Panc1 (cell line): ENCODE data around the gene GLB1L3.

Experiments used
- POLR2AphosphoS5 ChIP-seq: IDR thresholded peaks from 2 replicates; pipeline ENCODE4 v1.6.1; 2012; ENCODE audit warnings: mild to moderate bottlenecking, low read depth, low read length, moderate library complexity
- SIN3A ChIP-seq: IDR thresholded peaks from 2 replicates; pipeline ENCODE4 v1.6.1; 2012; ENCODE audit warnings: low read depth, mild to moderate bottlenecking, low read length, moderate library complexity, borderline replicate concordance; ENCODE audit not compliant: insufficient read depth
- TCF7L2 ChIP-seq: IDR thresholded peaks from 2 replicates; pipeline ENCODE4 v1.6.1; 2011; ENCODE audit warnings: mild to moderate bottlenecking, low read depth, low read length, inconsistent platforms
- TF ChIP-seq, protein P1 (sequence below): fragments of 450-650 bp; IDR thresholded peaks from 2 replicates; pipeline ENCODE4 v1.5.1; 2017; ENCODE audit warnings: mild to moderate bottlenecking
- TF ChIP-seq, protein P2 (sequence below), 2 experiments: IDR thresholded peaks; 2 replicates each; pipeline ENCODE4 v1.6.1; 2011 to 2012; ENCODE audit warnings: low read depth in 2 of 2, control low read depth in 1 of 2, low read length in 1 of 2, mild to moderate bottlenecking in 1 of 2, moderate library complexity in 1 of 2; ENCODE audit not compliant: insufficient read depth in 1 of 2

DNA sequence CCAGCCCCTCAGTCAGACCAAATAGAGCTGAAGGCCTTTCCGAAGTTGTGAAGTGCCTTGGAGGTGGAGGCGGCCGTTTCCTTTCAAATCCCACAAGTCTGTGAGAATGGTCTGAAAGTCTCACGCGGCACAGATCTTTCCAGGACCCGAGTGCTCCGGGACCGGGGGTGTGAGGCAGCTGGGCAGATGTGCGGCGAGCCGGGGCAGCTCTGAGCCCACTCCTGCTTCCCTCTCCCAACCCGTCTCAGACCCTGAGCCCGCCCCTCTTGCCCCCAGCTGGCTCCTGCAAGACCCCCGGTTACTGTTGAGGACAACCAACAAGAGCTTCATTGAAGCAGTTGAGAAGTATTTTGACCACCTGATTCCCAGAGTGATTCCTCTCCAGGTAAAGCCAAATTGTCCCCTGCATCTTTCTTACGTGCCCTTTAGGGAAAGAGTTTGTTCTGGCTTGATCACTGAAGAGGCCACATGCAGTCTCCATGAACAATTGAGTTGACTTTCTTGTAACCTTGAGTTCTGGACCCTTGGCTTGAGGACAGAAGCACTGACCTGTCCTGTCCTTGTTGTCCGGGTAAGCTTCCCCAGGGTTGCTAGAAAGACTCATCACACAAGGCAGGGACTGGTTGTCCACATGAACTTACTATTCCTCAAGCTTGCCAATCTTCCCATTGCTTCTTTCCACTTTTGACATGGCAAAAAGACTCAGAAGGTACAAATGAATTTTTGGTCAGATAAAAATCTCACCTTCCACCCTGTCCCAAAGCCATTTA lies 7.5 kb downstream of the GLB1L3 start:
- TF ChIP-seq, protein P1, sequence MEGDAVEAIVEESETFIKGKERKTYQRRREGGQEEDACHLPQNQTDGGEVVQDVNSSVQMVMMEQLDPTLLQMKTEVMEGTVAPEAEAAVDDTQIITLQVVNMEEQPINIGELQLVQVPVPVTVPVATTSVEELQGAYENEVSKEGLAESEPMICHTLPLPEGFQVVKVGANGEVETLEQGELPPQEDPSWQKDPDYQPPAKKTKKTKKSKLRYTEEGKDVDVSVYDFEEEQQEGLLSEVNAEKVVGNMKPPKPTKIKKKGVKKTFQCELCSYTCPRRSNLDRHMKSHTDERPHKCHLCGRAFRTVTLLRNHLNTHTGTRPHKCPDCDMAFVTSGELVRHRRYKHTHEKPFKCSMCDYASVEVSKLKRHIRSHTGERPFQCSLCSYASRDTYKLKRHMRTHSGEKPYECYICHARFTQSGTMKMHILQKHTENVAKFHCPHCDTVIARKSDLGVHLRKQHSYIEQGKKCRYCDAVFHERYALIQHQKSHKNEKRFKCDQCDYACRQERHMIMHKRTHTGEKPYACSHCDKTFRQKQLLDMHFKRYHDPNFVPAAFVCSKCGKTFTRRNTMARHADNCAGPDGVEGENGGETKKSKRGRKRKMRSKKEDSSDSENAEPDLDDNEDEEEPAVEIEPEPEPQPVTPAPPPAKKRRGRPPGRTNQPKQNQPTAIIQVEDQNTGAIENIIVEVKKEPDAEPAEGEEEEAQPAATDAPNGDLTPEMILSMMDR = no peak
- no peak for TF ChIP-seq SIN3A
- no peak for TF ChIP-seq POLR2AphosphoS5
- TF ChIP-seq, protein P2, sequence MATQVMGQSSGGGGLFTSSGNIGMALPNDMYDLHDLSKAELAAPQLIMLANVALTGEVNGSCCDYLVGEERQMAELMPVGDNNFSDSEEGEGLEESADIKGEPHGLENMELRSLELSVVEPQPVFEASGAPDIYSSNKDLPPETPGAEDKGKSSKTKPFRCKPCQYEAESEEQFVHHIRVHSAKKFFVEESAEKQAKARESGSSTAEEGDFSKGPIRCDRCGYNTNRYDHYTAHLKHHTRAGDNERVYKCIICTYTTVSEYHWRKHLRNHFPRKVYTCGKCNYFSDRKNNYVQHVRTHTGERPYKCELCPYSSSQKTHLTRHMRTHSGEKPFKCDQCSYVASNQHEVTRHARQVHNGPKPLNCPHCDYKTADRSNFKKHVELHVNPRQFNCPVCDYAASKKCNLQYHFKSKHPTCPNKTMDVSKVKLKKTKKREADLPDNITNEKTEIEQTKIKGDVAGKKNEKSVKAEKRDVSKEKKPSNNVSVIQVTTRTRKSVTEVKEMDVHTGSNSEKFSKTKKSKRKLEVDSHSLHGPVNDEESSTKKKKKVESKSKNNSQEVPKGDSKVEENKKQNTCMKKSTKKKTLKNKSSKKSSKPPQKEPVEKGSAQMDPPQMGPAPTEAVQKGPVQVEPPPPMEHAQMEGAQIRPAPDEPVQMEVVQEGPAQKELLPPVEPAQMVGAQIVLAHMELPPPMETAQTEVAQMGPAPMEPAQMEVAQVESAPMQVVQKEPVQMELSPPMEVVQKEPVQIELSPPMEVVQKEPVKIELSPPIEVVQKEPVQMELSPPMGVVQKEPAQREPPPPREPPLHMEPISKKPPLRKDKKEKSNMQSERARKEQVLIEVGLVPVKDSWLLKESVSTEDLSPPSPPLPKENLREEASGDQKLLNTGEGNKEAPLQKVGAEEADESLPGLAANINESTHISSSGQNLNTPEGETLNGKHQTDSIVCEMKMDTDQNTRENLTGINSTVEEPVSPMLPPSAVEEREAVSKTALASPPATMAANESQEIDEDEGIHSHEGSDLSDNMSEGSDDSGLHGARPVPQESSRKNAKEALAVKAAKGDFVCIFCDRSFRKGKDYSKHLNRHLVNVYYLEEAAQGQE (IDR thresholded peaks at IDR 0.05; ENCODE audit: insufficient read depth in 1 of 2, low read depth in 2 of 2, low read length in 1 of 2) = no peak
- TF ChIP-seq TCF7L2 = no peak
